ENCODE data around the gene ITGB6.

DNA sequence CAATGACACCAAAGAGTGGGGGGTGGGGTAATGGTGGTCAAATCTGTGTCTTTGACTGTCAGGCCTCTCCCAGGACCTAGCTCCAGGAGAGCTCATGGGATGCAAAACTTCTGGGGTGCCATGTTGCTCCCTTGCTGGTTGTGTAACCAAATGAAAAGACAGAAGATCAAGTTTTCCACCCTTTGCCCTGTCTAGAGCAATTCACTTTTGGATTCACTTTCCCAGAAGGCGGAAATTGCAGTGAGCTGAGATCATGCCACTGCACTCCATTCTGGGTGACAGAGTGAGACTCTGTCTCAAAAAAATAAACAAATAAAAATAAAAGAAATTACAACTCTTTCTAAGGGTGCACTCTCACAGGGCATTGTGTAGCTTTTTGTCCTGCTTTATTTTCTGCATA is 102.7 kb downstream of the ITGB6 start:
- TF ChIP-seq POLR2A (IDR thresholded peaks at IDR 0.05) (no peak), POLR2AphosphoS5 (IDR thresholded peaks at IDR 0.05) (no peak), EP300 (IDR thresholded peaks at IDR 0.05) (no peak)
- TF ChIP-seq, protein P1, sequence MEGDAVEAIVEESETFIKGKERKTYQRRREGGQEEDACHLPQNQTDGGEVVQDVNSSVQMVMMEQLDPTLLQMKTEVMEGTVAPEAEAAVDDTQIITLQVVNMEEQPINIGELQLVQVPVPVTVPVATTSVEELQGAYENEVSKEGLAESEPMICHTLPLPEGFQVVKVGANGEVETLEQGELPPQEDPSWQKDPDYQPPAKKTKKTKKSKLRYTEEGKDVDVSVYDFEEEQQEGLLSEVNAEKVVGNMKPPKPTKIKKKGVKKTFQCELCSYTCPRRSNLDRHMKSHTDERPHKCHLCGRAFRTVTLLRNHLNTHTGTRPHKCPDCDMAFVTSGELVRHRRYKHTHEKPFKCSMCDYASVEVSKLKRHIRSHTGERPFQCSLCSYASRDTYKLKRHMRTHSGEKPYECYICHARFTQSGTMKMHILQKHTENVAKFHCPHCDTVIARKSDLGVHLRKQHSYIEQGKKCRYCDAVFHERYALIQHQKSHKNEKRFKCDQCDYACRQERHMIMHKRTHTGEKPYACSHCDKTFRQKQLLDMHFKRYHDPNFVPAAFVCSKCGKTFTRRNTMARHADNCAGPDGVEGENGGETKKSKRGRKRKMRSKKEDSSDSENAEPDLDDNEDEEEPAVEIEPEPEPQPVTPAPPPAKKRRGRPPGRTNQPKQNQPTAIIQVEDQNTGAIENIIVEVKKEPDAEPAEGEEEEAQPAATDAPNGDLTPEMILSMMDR (IDR thresholded peaks at IDR 0.05), result no peak

Measured in sigmoid colon (tissue), 4 donors.